Progenitor cell of endocrine pancreas (in vitro differentiated cells): ENCODE data around the gene RET. TPM values are rescaled to one million over a fixed set of nuclear protein-coding genes. Genes with fewer than 3 reads are reported as not detected.

Experiments
- DNase-seq: peaks from one replicate; pipeline ENCODE4 v3.0.0; 2021; ENCODE audit warnings: low spot score; ENCODE audit not compliant: unreplicated experiment
- H3K27ac Mint-ChIP-seq: 2 replicates; pipeline ENCODE4 v1.8.0; 2021; ENCODE audit warnings: mild to moderate bottlenecking, moderate library complexity, mixed read lengths
- H3K27me3 Mint-ChIP-seq: 2 replicates; pipeline ENCODE4 v1.8.0; 2021; ENCODE audit warnings: mixed read lengths
- H3K36me3 Mint-ChIP-seq: 2 replicates; pipeline ENCODE4 v1.8.0; 2022; ENCODE audit warnings: mixed read lengths; ENCODE audit not compliant: insufficient read depth
- H3K4me1 Mint-ChIP-seq: 2 replicates; pipeline ENCODE4 v1.8.0; 2021; ENCODE audit warnings: low read depth, mixed read lengths
- H3K4me3 Mint-ChIP-seq: 2 replicates; pipeline ENCODE4 v1.8.0; 2021; ENCODE audit warnings: low read depth, mild to moderate bottlenecking, moderate library complexity, mixed read lengths
- H3K9me3 Mint-ChIP-seq: 2 replicates; pipeline ENCODE4 v1.8.0; 2021; ENCODE audit warnings: low read depth, mixed read lengths
- CTCF ChIP-seq: fragments of 200-600 bp; sonication (generic); IDR thresholded peaks from one replicate; pipeline ENCODE4 v1.5.0; 2021; ENCODE audit warnings: antibody characterized with exemption, mild to moderate bottlenecking; ENCODE audit not compliant: unreplicated experiment
- total RNA-seq: library from RNA; stranded (reverse); gene quantifications from 2 replicates; pipeline ENCODE4 v1.2.1, GENCODE V29; 2021

Gene RET
- total RNA-seq, 1 donor from 2014 or later: 1.5 TPM

GRCh38 chr10:43135064-43135463 lies 58.2 kb downstream of the RET start:
- Mint-ChIP-seq H3K4me1 (peaks cover 10% of the 10 kb centered on the region), H3K27me3 (peaks cover 7% of the 10 kb centered on the region), H3K36me3 (no peaks in the 10 kb centered on the region), H3K9me3 (no peaks in the 10 kb centered on the region), H3K27ac (no peak overlapping the region), H3K4me3 (peak overlapping the region; percentile 1)
- DNase-seq: no peak
- TF ChIP-seq CTCF: no peak

- peaks cover 10% of the 10 kb centered on the region for H3K4me1 Mint-ChIP-seq
- H3K27ac Mint-ChIP-seq: no peak overlapping the region
- H3K27me3 Mint-ChIP-seq: peaks cover 7% of the 10 kb centered on the region
- no peak for DNase-seq
- H3K4me3 Mint-ChIP-seq: peak overlapping the region; percentile 96
- H3K36me3 Mint-ChIP-seq: no peaks in the 10 kb centered on the region
- H3K9me3 Mint-ChIP-seq: no peaks in the 10 kb centered on the region
- no peak for TF ChIP-seq CTCF
Measured at GRCh38 chr10:43135656-43136055, 58.8 kb downstream of the RET start.

GRCh38 chr10:43136432-43136831 lies 59.6 kb downstream of the RET start:
- Mint-ChIP-seq H3K4me3 (peak overlapping the region; percentile 96), H3K4me1 (peaks cover 10% of the 10 kb centered on the region), H3K9me3 (no peaks in the 10 kb centered on the region), H3K27ac (no peak overlapping the region), H3K36me3 (no peaks in the 10 kb centered on the region), H3K27me3 (peaks cover 6% of the 10 kb centered on the region)
- no peak for DNase-seq
- TF ChIP-seq CTCF: no peak

GRCh38 chr10:43136995-43137716 lies 60.3 kb downstream of the RET start:
- Mint-ChIP-seq H3K9me3 (no peaks in the 10 kb centered on the region), H3K4me1 (peaks cover 10% of the 10 kb centered on the region), H3K4me3 (peak overlapping the region; percentile 96), H3K27me3 (peaks cover 3% of the 10 kb centered on the region), H3K27ac (peak overlapping the region; percentile 97), H3K36me3 (no peaks in the 10 kb centered on the region)
- TF ChIP-seq CTCF: no peak
- no peak for DNase-seq

GRCh38 chr10:43137717-43138020 lies 60.8 kb downstream of the RET start:
- H3K36me3 Mint-ChIP-seq: no peaks in the 10 kb centered on the region
- no peak for DNase-seq
- peak overlapping the region; percentile 97 for H3K27ac Mint-ChIP-seq
- H3K4me3 Mint-ChIP-seq: peak overlapping the region; percentile 96
- peaks cover 3% of the 10 kb centered on the region for H3K27me3 Mint-ChIP-seq
- no peak for TF ChIP-seq CTCF
- no peaks in the 10 kb centered on the region for H3K9me3 Mint-ChIP-seq
- H3K4me1 Mint-ChIP-seq: peaks cover 10% of the 10 kb centered on the region
